ENCODE measurements around the gene ITPRIP. TPM values are rescaled to one million over a fixed set of nuclear protein-coding genes. Genes with fewer than 3 reads are reported as not detected.

Gene ITPRIP
- total and polyA plus RNA-seq, 4 donors = 3.5 to 7.9 (median 6.0) TPM

GRCh38 chr10:104323760-104324201 is 14.5 kb downstream of the ITPRIP start:
- WGBS = 92% methylated on average over 4 of the region's 4 CpGs
- Histone ChIP-seq H3K27ac (ENCODE audit: low read depth in 1 of 2, low read length in 2 of 2) (peak overlapping the region; percentile 11 to 62), H3K36me3 (ENCODE audit: control insufficient read depth in 4 of 4, insufficient read depth in 3 of 4, low read depth in 1 of 4, low read length in 3 of 4) (no peaks in the 10 kb centered on the region), H3K4me3 (ENCODE audit: low read depth in 1 of 3, low read length in 3 of 3) (no peak overlapping the region), H3K9me3 (ENCODE audit: control insufficient read depth in 4 of 4, low read length in 3 of 4) (no peaks in the 10 kb centered on the region), H3K4me1 (ENCODE audit: control insufficient read depth in 4 of 4, insufficient read depth in 4 of 4, low read length in 3 of 4) (peaks cover 2 to 32% (median 15%) of the 10 kb centered on the region in 4 donors), H3K9ac (ENCODE audit: low read depth in 1 of 2, low read length in 2 of 2) (no peak overlapping the region), H3K27me3 (ENCODE audit: control insufficient read depth in 4 of 4, insufficient read depth in 4 of 4, low read length in 3 of 4) (no peaks in the 10 kb centered on the region)
- DNase-seq (ENCODE audit: low spot score) = no peak
- TF ChIP-seq MAX (IDR thresholded peaks at IDR 0.05) (no peak), GABPA (IDR thresholded peaks at IDR 0.05 in 1 of 2, conservative IDR thresholded peaks at IDR 0.05 in 1 of 2) (no peak), ATF3 (IDR thresholded peaks at IDR 0.05) (no peak), ZBTB33 (IDR thresholded peaks at IDR 0.05) (no peak), RXRA (IDR thresholded peaks at IDR 0.05) (no peak), REST (IDR thresholded peaks at IDR 0.05) (no peak)

GRCh38 chr10:104323085-104323484 is 15.2 kb downstream of the ITPRIP start:
- Histone ChIP-seq H3K9me3 (ENCODE audit: control insufficient read depth in 4 of 4, low read length in 3 of 4) (no peaks in the 10 kb centered on the region), H3K9ac (ENCODE audit: low read depth in 1 of 2, low read length in 2 of 2) (no peak overlapping the region), H3K36me3 (ENCODE audit: control insufficient read depth in 4 of 4, insufficient read depth in 3 of 4, low read depth in 1 of 4, low read length in 3 of 4) (no peaks in the 10 kb centered on the region), H3K27me3 (ENCODE audit: control insufficient read depth in 4 of 4, insufficient read depth in 4 of 4, low read length in 3 of 4) (no peaks in the 10 kb centered on the region), H3K27ac (ENCODE audit: low read depth in 1 of 2, low read length in 2 of 2) (peak overlapping the region in 1 of 2 donors; percentile 62), H3K4me3 (ENCODE audit: low read depth in 1 of 3, low read length in 3 of 3) (no peak overlapping the region), H3K4me1 (ENCODE audit: control insufficient read depth in 4 of 4, insufficient read depth in 4 of 4, low read length in 3 of 4) (peaks cover 2 to 26% (median 13%) of the 10 kb centered on the region in 4 donors)
- 89% methylated on average over 1 of the region's 1 CpG for WGBS
- DNase-seq (ENCODE audit: low spot score) = no peak
- TF ChIP-seq HNF4G (IDR thresholded peaks at IDR 0.05) = no peak
- no peak for TF ChIP-seq EGR1 (IDR thresholded peaks at IDR 0.05; ENCODE audit: low read depth in 2 of 2)
- TF ChIP-seq MAX (IDR thresholded peaks at IDR 0.05) = no peak
- no peak for TF ChIP-seq CTCF (IDR thresholded peaks at IDR 0.05; ENCODE audit: low read depth, low read length, missing input control)
- no peak for TF ChIP-seq YY1 (IDR thresholded peaks at IDR 0.05)
- TF ChIP-seq JUND (IDR thresholded peaks at IDR 0.05) = no peak
- no peak for TF ChIP-seq TAF1 (conservative IDR thresholded peaks at IDR 0.05)
- TF ChIP-seq HNF4A (conservative IDR thresholded peaks at IDR 0.05) = no peak
- no peak for TF ChIP-seq RAD21 (IDR thresholded peaks at IDR 0.05)
- TF ChIP-seq FOXA2 (IDR thresholded peaks at IDR 0.05) = no peak
- no peak for TF ChIP-seq NR2F2 (IDR thresholded peaks at IDR 0.05)
- TF ChIP-seq REST (IDR thresholded peaks at IDR 0.05) = no peak
